ENCODE results near the gene ZNF407.

The ZNF407 gene

GRCh38 chr18:74582642-74583041 lies 15.0 kb upstream of the ZNF407 start:
- DNase-seq = peak; percentile 13

GRCh38 chr18:74587441-74587840 lies 10.2 kb upstream of the ZNF407 start:
- DNase-seq = no peak

DNA sequence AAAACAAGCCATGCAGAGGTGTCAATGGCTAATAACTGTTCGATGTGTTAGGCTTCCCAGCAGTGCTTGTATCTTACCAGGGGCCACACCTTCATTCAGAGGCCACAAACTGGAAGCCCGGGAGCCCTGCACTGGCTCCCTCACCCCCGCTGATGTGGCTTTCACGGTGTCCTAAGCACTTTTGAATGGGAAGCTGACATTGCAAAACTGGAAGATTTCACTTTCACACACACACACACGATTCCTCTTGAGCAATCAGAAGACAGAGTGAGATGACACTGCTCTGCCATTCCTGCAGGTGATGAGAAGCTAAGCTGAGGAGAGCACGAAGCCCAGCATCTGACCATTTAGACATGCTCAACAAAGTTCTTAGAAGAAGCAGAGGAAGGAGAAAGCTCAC lies 8.6 kb upstream of the ZNF407 start:
- peak; percentile 53 for DNase-seq

GRCh38 chr18:74589811-74590210 lies 7.9 kb upstream of the ZNF407 start:
- no peak for DNase-seq

GRCh38 chr18:74590671-74591070 lies 7.0 kb upstream of the ZNF407 start:
- DNase-seq = no peak

GRCh38 chr18:74595431-74595830 lies 2.2 kb upstream of the ZNF407 start:
- DNase-seq = no peak

GRCh38 chr18:74597034-74597661 lies 522 bp upstream of the ZNF407 start:
- DNase-seq = peak; percentile 83

DNA sequence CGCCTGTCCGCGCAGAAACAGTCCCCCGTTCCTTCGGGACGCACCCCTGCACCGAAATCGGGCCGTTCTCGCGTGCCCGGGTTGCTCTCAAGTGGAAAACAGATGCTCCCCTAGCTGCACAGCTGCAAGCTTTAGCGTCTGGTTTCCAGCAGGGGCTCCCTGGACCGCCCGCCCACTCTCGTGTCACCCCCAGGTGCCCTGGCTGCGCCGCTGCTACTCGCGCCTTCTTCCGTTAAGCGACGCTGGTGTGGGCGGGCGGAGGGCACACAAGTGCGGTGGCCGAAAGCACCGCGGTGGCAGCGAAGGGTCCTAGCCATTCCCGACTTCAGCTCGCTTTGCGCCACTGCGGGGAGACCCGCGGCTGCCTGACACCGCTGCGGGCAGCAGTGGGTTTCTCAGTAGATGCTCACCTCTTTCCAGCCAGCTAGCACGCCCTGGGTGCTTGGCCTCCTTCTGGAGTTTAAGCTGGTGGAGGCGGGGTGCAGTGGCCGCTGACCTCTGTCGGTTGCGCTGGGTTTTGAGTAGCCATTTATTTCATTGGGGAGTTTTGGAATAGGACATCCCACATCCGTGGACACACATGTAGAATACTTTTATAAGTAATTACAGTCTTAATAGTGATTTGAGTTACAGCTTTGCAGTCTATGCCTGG lies 806 bp downstream of the ZNF407 start:
- peak; percentile 74 for DNase-seq

DNA sequence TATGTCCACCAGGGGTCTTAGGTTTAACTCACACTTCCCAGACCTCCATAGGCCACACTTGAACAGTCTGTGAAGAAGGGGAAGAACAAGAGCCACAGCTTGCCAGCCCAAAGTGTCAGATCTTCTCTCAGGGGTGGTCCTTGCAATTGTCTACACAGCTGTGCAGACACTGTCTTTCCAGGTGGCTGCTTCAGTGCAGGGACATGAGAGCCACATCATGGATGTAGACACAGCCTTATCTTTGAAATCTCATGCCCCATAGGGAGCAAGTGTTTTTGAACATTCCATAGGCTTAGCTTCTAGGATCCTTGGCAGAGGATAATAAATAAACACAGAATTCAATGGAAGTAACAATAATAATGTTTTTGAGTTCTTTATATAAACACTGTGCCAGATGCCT lies 6.7 kb downstream of the ZNF407 start:
- DNase-seq = no peak

- DNase-seq = no peak
These were observed 7.1 kb downstream of the ZNF407 start for GRCh38 chr18:74604774-74605173.

GRCh38 chr18:74608681-74609080 lies 11.0 kb downstream of the ZNF407 start:
- DNase-seq = no peak

GRCh38 chr18:74609535-74609934 lies 11.9 kb downstream of the ZNF407 start:
- DNase-seq = no peak

DNA sequence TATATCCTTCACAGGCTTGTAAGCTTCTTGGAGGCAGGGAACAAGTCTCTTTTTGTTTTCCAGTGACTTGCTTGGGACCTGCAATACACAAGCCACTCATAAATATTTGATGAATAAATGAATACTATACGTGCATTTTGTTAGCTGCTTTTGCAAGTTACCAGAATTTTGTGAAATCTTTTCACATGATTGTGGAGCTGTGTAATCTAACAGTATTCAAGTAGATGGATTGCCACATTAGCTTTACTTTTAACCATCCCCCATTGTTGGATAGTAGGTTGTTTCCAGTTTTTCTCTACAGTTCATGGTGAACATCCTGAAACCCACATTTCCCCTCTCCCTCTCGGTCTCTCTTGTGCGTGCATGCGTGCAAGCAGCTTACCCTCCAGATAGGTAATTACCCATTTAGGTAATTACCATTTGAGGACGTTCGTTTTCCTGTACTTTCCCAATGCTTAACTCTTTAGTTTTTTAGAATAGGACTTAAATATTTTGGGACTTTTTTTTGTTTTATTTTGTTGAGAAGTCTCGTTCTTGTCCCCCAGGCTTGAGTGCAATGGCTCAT lies 12.5 kb downstream of the ZNF407 start:
- DNase-seq = no peak

- no peak for DNase-seq
These were observed 13.2 kb downstream of the ZNF407 start for GRCh38 chr18:74610860-74611259.

- no peak for DNase-seq
These were observed 14.1 kb downstream of the ZNF407 start for GRCh38 chr18:74611765-74612164.

- DNase-seq = no peak
These were observed 15.7 kb downstream of the ZNF407 start for GRCh38 chr18:74613381-74613780.

DNA sequence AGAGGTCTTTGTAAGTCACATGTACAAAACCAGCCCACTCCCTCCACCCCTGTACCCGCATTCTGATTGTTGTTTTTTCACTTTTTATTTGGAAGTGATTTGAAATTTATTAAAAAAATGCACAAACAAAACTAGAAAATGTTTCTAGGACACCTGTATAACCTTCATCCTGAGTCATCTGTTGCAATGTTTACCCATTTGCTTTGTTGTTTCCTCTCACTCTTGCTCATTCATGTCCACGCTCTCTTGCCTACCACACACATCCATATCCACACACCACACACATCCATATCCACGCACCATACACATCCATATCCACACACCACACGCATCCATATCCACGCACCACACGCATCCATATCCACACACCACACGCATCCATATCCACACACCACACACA lies 18.8 kb downstream of the ZNF407 start:
- no peak for DNase-seq

DNA sequence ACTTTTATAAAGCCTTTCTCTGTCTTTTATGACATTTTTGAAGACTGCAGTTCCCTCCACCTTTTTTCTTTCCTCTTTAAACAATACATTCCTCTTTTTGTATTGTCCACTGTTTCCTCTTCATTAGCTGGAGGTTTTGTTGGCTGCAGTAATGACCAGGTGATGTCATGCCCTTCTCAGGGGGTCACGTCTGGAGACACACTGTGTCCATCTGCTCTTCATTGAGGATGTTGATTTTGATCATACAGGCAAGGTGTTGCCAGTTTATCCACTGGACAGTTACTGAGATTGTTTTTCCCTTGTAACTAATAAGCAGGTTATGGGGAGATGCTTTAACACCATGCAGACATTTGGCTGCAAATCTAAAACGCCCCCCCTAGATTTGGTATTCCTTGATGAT lies 19.8 kb downstream of the ZNF407 start:
- DNase-seq = no peak

DNA sequence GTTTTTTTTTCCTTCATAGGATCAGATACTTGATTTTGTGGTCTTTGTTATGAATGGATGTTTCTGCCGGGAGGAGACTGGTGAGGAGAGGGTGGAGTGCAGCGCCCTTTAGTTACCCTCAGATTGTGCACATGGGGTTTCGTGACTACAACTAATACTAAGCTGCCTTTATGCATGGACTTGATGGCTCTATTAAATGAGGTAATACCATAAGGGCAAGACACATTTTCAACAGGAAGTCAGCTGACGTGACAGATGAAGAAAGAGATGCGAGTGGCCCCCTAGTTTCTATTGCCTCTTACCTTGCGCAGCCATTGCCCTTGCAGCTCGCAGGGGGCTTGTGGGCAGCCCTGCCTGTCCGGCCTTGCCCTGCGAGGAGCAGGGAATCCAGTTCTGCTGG lies 24.4 kb downstream of the ZNF407 start:
- DNase-seq = no peak

DNA sequence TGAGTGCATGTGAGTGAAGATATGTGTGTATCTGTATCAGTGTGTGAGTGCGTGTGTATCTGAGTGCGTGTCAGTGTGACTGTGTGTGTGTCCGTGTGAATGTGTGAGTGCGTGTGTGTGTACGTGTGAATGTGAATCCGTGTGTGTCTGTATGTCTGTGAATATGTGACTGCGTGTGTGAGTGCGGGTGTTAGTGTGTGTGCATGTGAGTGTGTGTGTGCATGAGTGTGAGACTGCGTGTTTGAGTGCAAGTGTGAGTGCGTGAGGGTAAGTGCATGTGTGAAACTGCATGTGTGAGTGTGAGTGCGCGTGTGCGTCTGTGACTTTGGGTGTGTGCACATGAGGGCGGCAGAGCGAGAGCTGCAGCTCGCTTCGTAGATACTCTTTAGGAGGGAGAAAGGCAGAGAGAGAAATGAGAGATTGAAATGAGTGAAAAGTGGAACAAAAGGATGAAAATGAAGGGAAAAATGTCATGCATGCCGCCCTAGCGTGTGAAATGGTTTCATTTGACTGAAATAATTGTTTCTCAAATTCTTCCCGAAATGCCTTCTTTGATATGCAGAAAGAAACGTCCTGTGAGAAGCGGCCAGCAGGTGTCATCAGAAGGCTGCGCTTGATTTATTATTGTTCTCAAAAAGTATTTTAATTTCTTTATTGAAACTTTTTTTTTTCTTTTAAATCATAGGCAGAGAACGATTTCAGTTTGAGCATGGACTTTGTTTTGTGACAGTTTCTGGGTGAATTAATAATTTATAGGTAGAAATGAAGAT lies 25.6 kb downstream of the ZNF407 start:
- DNase-seq = peak; percentile 16

DNA sequence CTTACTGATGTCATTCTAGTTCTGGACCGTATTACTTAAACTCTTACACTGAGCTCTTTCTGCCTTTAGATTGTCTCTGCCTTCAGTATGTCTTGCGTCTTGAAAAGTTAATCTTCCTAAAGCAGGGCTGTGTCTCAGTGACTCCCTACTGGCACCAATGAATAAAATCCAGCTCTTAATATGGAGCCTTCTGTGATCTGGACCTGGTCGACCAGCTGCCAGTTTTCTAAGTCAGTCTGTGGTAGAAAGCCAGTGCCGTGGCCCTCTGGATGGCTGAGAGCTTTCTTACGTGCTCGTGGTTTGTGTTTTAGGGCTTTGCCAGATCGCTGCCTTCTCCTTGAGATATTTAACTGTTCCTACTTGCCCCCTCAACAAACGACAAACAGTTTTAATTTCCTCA lies 26.8 kb downstream of the ZNF407 start:
- no peak for DNase-seq

- no peak for DNase-seq
These were observed 27.5 kb downstream of the ZNF407 start for GRCh38 chr18:74625157-74625556.

DNA sequence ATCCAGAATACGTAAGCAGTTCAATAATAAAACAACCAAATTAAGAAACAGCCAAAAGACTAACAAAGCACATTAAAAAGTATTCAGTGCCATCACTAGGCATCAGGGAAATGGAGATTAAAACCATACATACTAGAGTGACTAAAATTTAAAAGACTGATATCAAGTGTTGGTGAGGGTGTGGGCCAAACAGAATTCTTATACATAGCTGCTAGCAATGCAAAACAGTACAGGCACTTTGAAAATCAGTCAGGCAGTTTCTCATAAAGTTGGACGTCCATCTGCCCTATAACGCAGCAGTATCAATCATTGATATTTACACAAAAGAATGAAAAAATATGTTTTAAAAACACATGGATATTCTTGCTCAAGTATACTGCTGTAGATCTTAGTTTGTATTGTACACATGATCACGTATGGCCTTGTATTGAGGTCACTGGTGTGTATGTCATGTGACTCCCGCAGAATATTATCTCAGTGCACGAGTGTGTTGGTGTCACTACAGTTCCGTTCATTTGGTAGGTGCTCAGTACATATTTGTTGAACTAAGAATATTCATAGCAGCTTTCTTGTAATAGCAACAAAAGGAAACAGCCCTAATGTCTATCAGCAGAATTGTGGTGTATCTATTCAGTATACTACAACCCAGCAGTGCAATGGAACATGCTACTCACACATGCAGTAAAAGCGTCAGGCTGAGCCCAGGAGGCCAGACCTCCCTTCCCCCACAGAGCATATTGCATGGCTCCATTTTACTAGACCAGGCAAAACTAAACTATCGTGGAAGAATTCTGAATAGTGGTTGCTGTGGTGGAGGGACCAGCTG lies 28.6 kb downstream of the ZNF407 start:
- no peak for DNase-seq
